GM12878 (cell line): ENCODE results near the gene MEF2C. TPM values are rescaled to one million over a fixed set of nuclear protein-coding genes. Genes with fewer than 3 reads are reported as not detected.

Experiments
- ATAC-seq: fragments of 200-7000 bp; cut with Tn5 transposase; 3 replicates; pipeline ENCODE4 v1.9.1; 2020; ENCODE audit warnings: mild to moderate bottlenecking, moderate library complexity
- BruUV-seq: library from RNA; stranded (reverse); fragments of 400-500 nt; replicated peaks from 2 replicates; lab custom pipeline; 2021; lab: Mats Ljungman, UMichigan
- CTCF ChIA-PET: fragments of 300-600 bp; sonication (Branson Sonifier 250); formaldehyde crosslinking; extraction: SDS; loops from one replicate; lab custom pipeline; 2021; ENCODE audit warnings: inconsistent platforms; lab: Yijun Ruan, JAX
- POLR2A ChIA-PET: fragments of 350-600 bp; formaldehyde crosslinking; extraction: SDS; loops from one replicate; lab custom pipeline; 2021; ENCODE audit warnings: inconsistent platforms; lab: Charles Lee
- RAD21 ChIA-PET: fragments of 300-600 bp; sonication (Branson Sonifier 250); formaldehyde crosslinking; loops from one replicate; lab custom pipeline; 2023; ENCODE audit warnings: antibody characterized with exemption; ENCODE audit not compliant: unreplicated experiment; lab: Charles Lee
- SMC1A ChIA-PET: fragments of 300-600 bp; sonication (Branson Sonifier 250); formaldehyde crosslinking; loops from one replicate; lab custom pipeline; 2023; ENCODE audit not compliant: unreplicated experiment, uncharacterized antibody; lab: Charles Lee
- DNase-seq: peaks from one replicate; pipeline ENCODE4 v3.0.0-alpha.2; 2011; ENCODE audit warnings: low read depth, low spot score
- FAIRE-seq: peaks from 3 replicates; lab custom pipeline; 2011; peaks lifted over from hg19 to GRCh38; lab: Jason Lieb, UNC
- H2AFZ ChIP-seq: 2 replicates; pipeline ENCODE4 v1.6.0; 2011; ENCODE audit warnings: low read depth, low read length, control low read depth; ENCODE audit not compliant: control insufficient read depth
- H3K27ac ChIP-seq: 2 replicates; pipeline ENCODE4 v1.5.1; 2011; ENCODE audit warnings: control low read depth; ENCODE audit not compliant: control insufficient read depth, insufficient read depth
- H3K27me3 ChIP-seq, 2 experiments: replicated peaks in 1 of 2; 2 replicates each; pipeline versions ENCODE4 v1.6.0 to v1.6.1; 2011; ENCODE audit warnings: low read length in 1 of 2; ENCODE audit not compliant: control insufficient read depth in 2 of 2, insufficient read depth in 2 of 2
- H3K36me3 ChIP-seq, 2 experiments: 2 replicates each; pipeline ENCODE4 v1.5.1; 2011; ENCODE audit warnings: low read length in 1 of 2; ENCODE audit not compliant: control insufficient read depth in 2 of 2, insufficient read depth in 2 of 2
- H3K4me1 ChIP-seq: 2 replicates; pipeline ENCODE4 v1.6.1; 2011; ENCODE audit warnings: mild to moderate bottlenecking, low read length, moderate library complexity, mixed read lengths; ENCODE audit not compliant: control insufficient read depth, insufficient read depth
- H3K4me2 ChIP-seq: 2 replicates; pipeline ENCODE4 v1.6.0; 2011; ENCODE audit warnings: control low read depth; ENCODE audit not compliant: control insufficient read depth, insufficient read depth
- H3K4me3 ChIP-seq: fragments of 200-600 bp; sonication (generic); 2 replicates; pipeline ENCODE4 v1.5.1; 2016
- H3K79me2 ChIP-seq: 2 replicates; pipeline ENCODE4 v1.6.0; 2011; ENCODE audit warnings: low read length; ENCODE audit not compliant: control insufficient read depth, insufficient read depth
- H3K9ac ChIP-seq: 2 replicates; pipeline ENCODE4 v1.8.0; 2011; ENCODE audit warnings: low read length, control low read depth, mixed read lengths; ENCODE audit not compliant: control insufficient read depth, insufficient read depth
- H3K9me3 ChIP-seq: replicated peaks from 3 replicates; pipeline ENCODE4 v1.5.1; 2011; ENCODE audit warnings: mild to moderate bottlenecking, low read length; ENCODE audit not compliant: control insufficient read depth, insufficient read depth
- H4K20me1 ChIP-seq: 2 replicates; pipeline ENCODE4 v1.6.0; 2011; ENCODE audit not compliant: control insufficient read depth, insufficient read depth
- BHLHE40 ChIP-seq, 2 experiments: fragments of 450-650 bp in 1 of 2; IDR thresholded peaks; 2 replicates each; pipeline ENCODE4 v1.6.1; 2011 to 2017; ENCODE audit warnings: low read depth in 2 of 2, borderline replicate concordance in 1 of 2, improper control_type of control experiment in 1 of 2, low read length in 1 of 2, mild to moderate bottlenecking in 1 of 2
- GABPA ChIP-seq: IDR thresholded peaks from 2 replicates; pipeline ENCODE4 v1.6.1; 2014; ENCODE audit warnings: antibody characterized with exemption, low read depth, mild to moderate bottlenecking, inconsistent platforms
- MYC ChIP-seq: IDR thresholded peaks from 2 replicates; pipeline ENCODE4 v1.6.1; 2011; ENCODE audit warnings: mild to moderate bottlenecking, low read length, moderate library complexity, inconsistent platforms; ENCODE audit not compliant: insufficient read depth, insufficient replicate concordance, insufficient read length, severe bottlenecking
- PAX5 ChIP-seq: IDR thresholded peaks from 2 replicates; pipeline ENCODE4 v1.6.1; 2011; ENCODE audit warnings: low read depth, low read length, borderline replicate concordance
- SIX5 ChIP-seq: IDR thresholded peaks from 2 replicates; pipeline ENCODE4 v1.6.1; 2011; ENCODE audit warnings: mild to moderate bottlenecking, low read depth, low read length, moderate library complexity; ENCODE audit not compliant: severe bottlenecking
- SUPT20H ChIP-seq: IDR thresholded peaks from 2 replicates; pipeline ENCODE4 v1.6.1; 2011; ENCODE audit warnings: low read depth, mild to moderate bottlenecking, low read length, moderate library complexity, borderline replicate concordance; ENCODE audit not compliant: control insufficient read depth
- TAF1 ChIP-seq: IDR thresholded peaks from 2 replicates; pipeline ENCODE4 v1.6.1; 2011; ENCODE audit warnings: mild to moderate bottlenecking, low read depth, low read length, borderline replicate concordance
- TBL1XR1 ChIP-seq: IDR thresholded peaks from 2 replicates; pipeline ENCODE4 v1.6.1; 2012; ENCODE audit warnings: low read depth, low read length, improper control_type of control experiment
- TCF7 ChIP-seq: IDR thresholded peaks from 2 replicates; pipeline ENCODE4 v1.6.1; 2014; ENCODE audit warnings: antibody characterized with exemption, borderline replicate concordance
- WGBS: methylation state at CpG from one replicate; pipeline ENCODE4 v1.1.6; 2016; ENCODE audit warnings: low lambda C conversion rate; ENCODE audit not compliant: insufficient replicate concordance, insufficient coverage; ENCODE audit errors: missing lambda C conversion rate; 5-methylcytosine and 5-hydroxymethylcytosine counted together
- in situ Hi-C: fragments of 300-500 bp; cut with MboI; formaldehyde crosslinking; loops from 9 replicates; pipeline ENCODE4 v1.14.3; 2018; ENCODE audit warnings: mixed read lengths
- intact Hi-C: fragments of 100-400 bp; cut with micrococcal nuclease; formaldehyde crosslinking; loops from one replicate; pipeline ENCODE4 v1.14.2; 2022; ENCODE audit not compliant: unreplicated experiment
- polyA plus RNA-seq, 11 experiments: library from polyadenylated mRNA; depleted of rRNA in 4 of 11; unstranded in 6 of 11; stranded (reverse) in 5 of 11; fragments of >200 nt; fragmentation: Nextera tagmentation in 4 of 11; fragmentation: Illumina TruSeq in 1 of 11; extraction: Ambion mirVana in 4 of 11; extraction: Trizol in 1 of 11; gene quantifications; 1 replicate in 1 of 11; 2 replicates in 10 of 11; pipeline versions ENCODE4 v1.2.1 to v1.2.3, GENCODE V29; 2011 to 2016; ENCODE audit warnings: inconsistent platforms in 2 of 11, missing spikeins in 2 of 11, low read depth in 1 of 11
- total RNA-seq, 4 experiments: library from RNA; depleted of rRNA in 3 of 4; stranded (reverse); fragments of >200 nt in 3 of 4; fragmentation: Illumina TruSeq in 1 of 4; extraction: Trizol in 1 of 4; gene quantifications; 2 replicates each; pipeline versions ENCODE4 v1.2.1 to v1.2.3, GENCODE V29; 2013 to 2021
- TF ChIP-seq, protein P1 (sequence below): IDR thresholded peaks from 2 replicates; pipeline ENCODE4 v1.6.1; 2012; ENCODE audit warnings: low read depth, low read length, improper control_type of control experiment

Gene MEF2C
- total and polyA plus RNA-seq, 10 of the 15 experiments (the other 5 are each of a cell fraction or from before 2014, with no cell fraction given) = 104 to 225 (median 180) TPM

DNA sequence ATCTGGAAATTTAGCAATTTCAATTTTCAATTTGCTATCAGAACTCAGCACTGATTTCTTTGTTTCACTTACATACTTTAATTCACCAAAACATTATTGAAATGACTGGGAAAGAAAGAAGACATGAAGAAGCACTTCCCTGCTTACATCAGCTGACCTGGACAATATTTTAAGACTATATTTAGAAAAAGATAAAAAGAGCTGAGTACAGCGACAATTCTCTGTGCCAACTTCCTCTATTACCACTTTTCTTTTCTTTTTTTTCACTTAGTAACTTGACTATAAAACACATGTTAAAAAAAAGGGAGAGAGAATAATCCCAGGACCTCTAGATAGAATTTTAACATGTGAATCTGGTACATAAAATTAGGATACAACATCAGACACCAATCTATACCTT, 35.6 kb downstream of the MEF2C start:
- Histone ChIP-seq H3K4me1 (peaks cover 3% of the 10 kb centered on the region; the same call in 1 of the 2 replicates), H3K4me3 (no peak overlapping the region), H3K79me2 (peaks cover 79% of the 10 kb centered on the region), H3K9me3 (peaks cover 7% of the 10 kb centered on the region), H3K27me3 (no peaks in the 10 kb centered on the region), H2AFZ (no peak overlapping the region), H4K20me1 (no peaks in the 10 kb centered on the region), H3K9ac (no peak overlapping the region), H3K27ac (no peak overlapping the region), H3K36me3 (peaks cover 0 to 18% of the 10 kb centered on the region in 2 experiments; a peak in 2 of 4 replicates), H3K4me2 (no peak overlapping the region)
- BruUV-seq = no TSS peak
- CTCF ChIA-PET = interaction anchor here (0.6 to 1.2 kb wide), 3 partner anchors 10 to 80 kb away, joined by 3 to 5 read pairs (median 3); no protein-coding TSS in a partner anchor
- SMC1A ChIA-PET = interaction anchor here (0.7 to 1.7 kb wide), 7 partner anchors 9 to 123 kb away, joined by 3 to 5 read pairs (median 4); no protein-coding TSS in a partner anchor
- in situ Hi-C loops = no loop called here
- RAD21 ChIA-PET = interaction anchor here (2.8 kb wide), 1 partner anchor 118 kb away, joined by 12 read pairs; no protein-coding TSS in a partner anchor
- FAIRE-seq (no peak), DNase-seq (no peak), ATAC-seq (peak; percentile 7; the same call in 1 of the 3 replicates)
- POLR2A ChIA-PET = no interaction called here
- TF ChIP-seq BHLHE40 (IDR thresholded peaks at IDR 0.05; ENCODE audit: borderline replicate concordance in 1 of 2, low read depth in 2 of 2, low read length in 1 of 2) = no peak
- no peak for TF ChIP-seq TBL1XR1
- TF ChIP-seq SUPT20H = no peak
- no peak for TF ChIP-seq PAX5
- TF ChIP-seq, protein P1, sequence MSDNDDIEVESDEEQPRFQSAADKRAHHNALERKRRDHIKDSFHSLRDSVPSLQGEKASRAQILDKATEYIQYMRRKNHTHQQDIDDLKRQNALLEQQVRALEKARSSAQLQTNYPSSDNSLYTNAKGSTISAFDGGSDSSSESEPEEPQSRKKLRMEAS = no peak
- no peak for TF ChIP-seq TCF7
- no peak for TF ChIP-seq GABPA
- TF ChIP-seq SIX5 = no peak
- TF ChIP-seq TAF1 = no peak
- no peak for TF ChIP-seq MYC
- intact Hi-C loops = no loop called here
- 0% methylated on average over 1 of the region's 1 CpG for WGBS
